ENCODE measurements around the gene CYLD. TPM values are rescaled to one million over a fixed set of nuclear protein-coding genes. Genes with fewer than 3 reads are reported as not detected.

The CYLD gene
- total RNA-seq, 1 experiment from 2014 or later: 11.9 TPM

- CTCF ChIA-PET: no interaction called here
These were observed 10.8 kb downstream of the CYLD start for GRCh38 chr16:50752471-50753235.

More at GRCh38 chr16:50752471-50753235, 10.8 kb downstream of the CYLD start:
- BruUV-seq (replicated peaks): no TSS peak
- no peaks in the 10 kb centered on the region for H3K9me2 ChIP-seq (ENCODE audit: insufficient read depth)
- TF ChIP-seq CEBPB (IDR thresholded peaks at IDR 0.05; ENCODE audit: low read depth) (no peak), ATF3 (IDR thresholded peaks at IDR 0.05) (no peak), ZBTB33 (IDR thresholded peaks at IDR 0.05; ENCODE audit: extremely low read depth, insufficient replicate concordance, low read length) (no peak), CBX3 (IDR thresholded peaks at IDR 0.05; ENCODE audit: low read depth) (no peak), EZH2phosphoT487 (IDR thresholded peaks at IDR 0.05; ENCODE audit: borderline replicate concordance) (no peak), JUND (IDR thresholded peaks at IDR 0.05) (no peak), REST (IDR thresholded peaks at IDR 0.05; ENCODE audit: low read depth) (no peak), ELF1 (IDR thresholded peaks at IDR 0.05; ENCODE audit: borderline replicate concordance, low read depth) (no peak), SRF (IDR thresholded peaks at IDR 0.05; ENCODE audit: low read depth) (no peak), CTCF (IDR thresholded peaks at IDR 0.05 in 2 of 3, conservative IDR thresholded peaks at IDR 0.05 in 1 of 3; ENCODE audit: borderline replicate concordance in 1 of 3, insufficient read depth in 1 of 3, low read depth in 2 of 3, low read length in 2 of 3) (no peak), SIN3A (IDR thresholded peaks at IDR 0.05; ENCODE audit: low read depth) (no peak), ZFX (IDR thresholded peaks at IDR 0.05) (no peak), TCF7L2 (IDR thresholded peaks at IDR 0.05; ENCODE audit: borderline replicate concordance, extremely low read depth, insufficient read depth, insufficient read length) (no peak), EZH2 (IDR thresholded peaks at IDR 0.05) (no peak), FOSL1 (IDR thresholded peaks at IDR 0.05; ENCODE audit: low read depth) (no peak), SP1 (IDR thresholded peaks at IDR 0.05; ENCODE audit: low read depth) (no peak), MAX (IDR thresholded peaks at IDR 0.05) (no peak)
- no peaks in the 10 kb centered on the region for H3K36me3 ChIP-seq (ENCODE audit: control insufficient read depth in 1 of 2, insufficient read depth in 2 of 2, low read length in 2 of 2)
- H3K4me3 ChIP-seq (replicated peaks in 1 of 2; ENCODE audit: low read depth in 1 of 2, low read length in 2 of 2): no peak overlapping the region
- intact Hi-C loops (cut with micrococcal nuclease): no loop called here
- ATAC-seq: no peak
- ChIA-PET RAD21 (ENCODE audit: low non-redundant PET in 1 of 2, low total read pairs in 2 of 2, uncharacterized antibody in 2 of 2, unreplicated experiment in 2 of 2) (no interaction called here), POLR2A (no interaction called here)
- H4K20me1 ChIP-seq (ENCODE audit: insufficient read depth): no peaks in the 10 kb centered on the region
- no peaks in the 10 kb centered on the region for H3K4me1 ChIP-seq (ENCODE audit: control insufficient read depth in 1 of 2, insufficient read depth in 2 of 2, low read length in 2 of 2)
- H3K9me3 ChIP-seq (ENCODE audit: control insufficient read depth in 1 of 2, insufficient read depth in 1 of 2, low read depth in 1 of 2, low read length in 2 of 2): no peaks in the 10 kb centered on the region
- no peak overlapping the region for H3K27ac ChIP-seq (ENCODE audit: low read depth, low read length)
- H3K9ac ChIP-seq (ENCODE audit: low read length): no peak overlapping the region
- no peak overlapping the region for H2AFZ ChIP-seq (ENCODE audit: low read depth, low read length, poor library complexity, severe bottlenecking)
- no peak overlapping the region for H3K4me2 ChIP-seq (ENCODE audit: low read length)
- H3K79me2 ChIP-seq (ENCODE audit: insufficient read depth, low read length): no peaks in the 10 kb centered on the region
- no peak for DNase-seq (ENCODE audit: low read depth, low spot score)
- H3K27me3 ChIP-seq (ENCODE audit: insufficient read depth, low read length): no peaks in the 10 kb centered on the region
